ENCODE data around the gene ANKRD52.
A peak's percentile ranks its signal among the peaks of the same experiment; 100 is the strongest.

ANKRD52 gene

GRCh38 chr12:56188778-56189098 is 69.4 kb downstream of the ANKRD52 start:
- Histone ChIP-seq H3K27me3 (ENCODE audit: control insufficient read depth, insufficient read depth, low read length) (no peaks in the 10 kb centered on the region), H3K4me1 (ENCODE audit: control insufficient read depth, low read depth, low read length) (peaks cover 9% of the 10 kb centered on the region), H3K27ac (ENCODE audit: low read length) (peak overlapping the region; percentile 82), H3K36me3 (ENCODE audit: control insufficient read depth, low read depth, low read length) (peaks cover 27% of the 10 kb centered on the region), H3K4me3 (ENCODE audit: low read length) (peak overlapping the region; percentile 92), H3K9ac (ENCODE audit: low read length) (peak overlapping the region; percentile 92), H3K9me3 (ENCODE audit: control insufficient read depth, low read depth, low read length) (no peaks in the 10 kb centered on the region)

GRCh38 chr12:56188131-56188777 is 69.9 kb downstream of the ANKRD52 start:
- H3K27ac ChIP-seq (ENCODE audit: low read length): peak overlapping the region; percentile 82
- H3K4me3 ChIP-seq (ENCODE audit: low read length): peak overlapping the region; percentile 92
- H3K36me3 ChIP-seq (ENCODE audit: control insufficient read depth, low read depth, low read length): peaks cover 31% of the 10 kb centered on the region
- peaks cover 9% of the 10 kb centered on the region for H3K4me1 ChIP-seq (ENCODE audit: control insufficient read depth, low read depth, low read length)
- H3K27me3 ChIP-seq (ENCODE audit: control insufficient read depth, insufficient read depth, low read length): no peaks in the 10 kb centered on the region
- no peaks in the 10 kb centered on the region for H3K9me3 ChIP-seq (ENCODE audit: control insufficient read depth, low read depth, low read length)
- H3K9ac ChIP-seq (ENCODE audit: low read length): peak overlapping the region; percentile 92

All from iPS-18a (cell line).